Right atrium auricular region (tissue), 2 donors: Measurements from ENCODE around the gene SPOCK1. TPM values are rescaled to one million over a fixed set of nuclear protein-coding genes. Genes with fewer than 3 reads are reported as not detected.

ENCODE experiments used
- DNase-seq: peaks from one replicate; pipeline ENCODE4 v3.0.0-alpha.2; 2019; ENCODE audit warnings: low spot score
- H3K27ac ChIP-seq, 2 donors: fragments of 200-600 bp; sonication (generic); 1 replicate in 1 of 2; 2 replicates in 1 of 2; pipeline ENCODE4 v1.5.1; 2016 to 2019
- H3K27me3 ChIP-seq, 2 donors: fragments of 200-600 bp; sonication (generic); one replicate each; pipeline versions ENCODE4 v1.5.1 to v1.6.0; 2017 to 2019
- H3K36me3 ChIP-seq: fragments of 200-600 bp; sonication (generic); one replicate; pipeline ENCODE4 v1.5.1; 2016
- H3K4me1 ChIP-seq, 2 donors: fragments of 200-600 bp; sonication (generic); one replicate each; pipeline versions ENCODE4 v1.5.1 to v1.6.0; 2017 to 2019
- H3K4me3 ChIP-seq, 2 donors: fragments of 200-600 bp; sonication (generic); 1 replicate in 1 of 2; 2 replicates in 1 of 2; pipeline ENCODE4 v1.5.1; 2017 to 2019; ENCODE audit warnings: mild to moderate bottlenecking in 1 of 2, moderate library complexity in 1 of 2
- H3K9me3 ChIP-seq, 2 donors: fragments of 200-600 bp; sonication (generic); one replicate each; pipeline ENCODE4 v1.5.1; 2019
- CTCF ChIP-seq, 2 donors: fragments of 200-600 bp; sonication (generic); IDR thresholded peaks; one replicate each; pipeline ENCODE4 v1.5.1; 2019; ENCODE audit warnings: antibody characterized with exemption in 2 of 2
- total RNA-seq, 2 donors: library from RNA; depleted of rRNA; stranded (reverse); fragments of >200 nt; gene quantifications; one replicate each; pipeline ENCODE4 v1.1.0, GENCODE V29; 2016

Gene SPOCK1
- total RNA-seq, 2 donors from 2014 or later: 59.8 to 84.5 TPM

DNA sequence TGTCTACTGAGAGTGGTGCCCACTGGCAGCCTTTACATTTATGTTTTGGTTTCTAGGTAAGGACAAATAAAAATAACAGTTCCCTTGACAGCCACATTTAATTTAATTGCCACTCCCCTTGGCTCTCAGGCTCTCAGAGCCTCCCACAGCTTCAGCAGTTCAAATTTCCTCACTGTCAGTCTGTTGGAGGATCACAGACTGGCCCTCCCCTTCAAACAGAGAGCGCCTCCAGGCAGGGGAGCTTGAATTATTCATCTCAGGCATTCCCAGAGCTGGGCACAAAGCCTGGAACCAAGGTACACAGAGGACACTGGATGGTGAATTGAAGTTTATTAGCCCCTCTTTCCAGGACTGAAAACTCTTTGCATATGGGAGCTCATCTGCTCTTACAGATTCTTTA is 407.7 kb downstream of the SPOCK1 start:
- Histone ChIP-seq H3K4me1 (no peaks in the 10 kb centered on the region), H3K27me3 (no peaks in the 10 kb centered on the region), H3K27ac (no peak overlapping the region), H3K4me3 (no peak overlapping the region), H3K36me3 (no peaks in the 10 kb centered on the region), H3K9me3 (no peaks in the 10 kb centered on the region)
- TF ChIP-seq CTCF (IDR thresholded peaks at IDR 0.05): no peak
- DNase-seq: no peak

DNA sequence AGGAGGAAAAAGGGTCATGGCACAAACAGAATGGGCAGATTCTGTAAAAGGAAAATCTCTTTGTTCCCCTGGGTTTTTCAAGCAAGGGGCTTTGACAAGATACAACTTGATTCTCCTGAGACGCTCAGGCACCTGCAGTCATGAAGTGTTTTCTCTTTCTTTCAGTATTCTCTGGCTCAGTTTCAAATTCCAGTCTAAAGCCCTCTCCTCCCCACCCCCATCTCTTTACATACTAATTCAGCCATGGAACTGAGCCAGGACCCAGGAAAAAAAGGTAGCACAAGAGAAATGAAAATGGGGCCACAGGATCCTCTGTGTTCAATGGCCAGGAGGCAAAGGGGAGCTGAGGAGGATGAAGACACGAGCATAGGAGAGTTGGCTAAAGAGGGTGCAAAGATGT is 408.4 kb downstream of the SPOCK1 start:
- no peaks in the 10 kb centered on the region for H3K4me1 ChIP-seq
- no peak for DNase-seq
- no peaks in the 10 kb centered on the region for H3K27me3 ChIP-seq
- H3K9me3 ChIP-seq: no peaks in the 10 kb centered on the region
- no peak for TF ChIP-seq CTCF (IDR thresholded peaks at IDR 0.05)
- H3K27ac ChIP-seq: no peak overlapping the region
- H3K4me3 ChIP-seq: no peak overlapping the region
- no peaks in the 10 kb centered on the region for H3K36me3 ChIP-seq

DNA sequence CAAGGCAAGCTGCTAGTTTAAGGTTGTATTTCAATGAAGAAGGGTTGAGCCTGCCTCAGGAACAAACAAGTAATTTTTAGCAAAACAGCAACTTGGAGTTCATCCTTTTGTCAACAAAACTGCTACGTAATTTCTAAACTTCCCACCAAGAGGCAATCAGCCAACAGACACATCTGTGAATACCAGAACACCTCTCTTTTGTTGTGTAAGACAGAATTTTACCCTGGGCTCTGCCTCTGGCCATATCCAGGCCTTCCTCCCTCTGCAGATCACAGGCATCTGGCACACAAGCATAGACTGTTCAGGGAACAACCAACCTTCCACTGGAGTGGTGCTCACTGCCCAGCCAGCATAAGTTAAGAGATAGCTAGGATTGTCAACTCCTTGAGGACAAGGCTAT is 409.0 kb downstream of the SPOCK1 start:
- no peak overlapping the region for H3K4me3 ChIP-seq
- no peak for TF ChIP-seq CTCF (IDR thresholded peaks at IDR 0.05)

GRCh38 chr5:137088175-137088574 is 411.0 kb downstream of the SPOCK1 start:
- no peaks in the 10 kb centered on the region for H3K4me1 ChIP-seq
- no peak overlapping the region for H3K27ac ChIP-seq
- H3K27me3 ChIP-seq: no peaks in the 10 kb centered on the region
- H3K9me3 ChIP-seq: no peaks in the 10 kb centered on the region
- no peaks in the 10 kb centered on the region for H3K36me3 ChIP-seq
- DNase-seq: no peak
- no peak overlapping the region for H3K4me3 ChIP-seq
- no peak for TF ChIP-seq CTCF (IDR thresholded peaks at IDR 0.05)

More for the DNA sequence above, 409.0 kb downstream of the SPOCK1 start:
- H3K4me1 ChIP-seq: no peaks in the 10 kb centered on the region
- no peaks in the 10 kb centered on the region for H3K27me3 ChIP-seq
- no peaks in the 10 kb centered on the region for H3K36me3 ChIP-seq
- no peak overlapping the region for H3K27ac ChIP-seq
- no peaks in the 10 kb centered on the region for H3K9me3 ChIP-seq
- no peak for DNase-seq

DNA sequence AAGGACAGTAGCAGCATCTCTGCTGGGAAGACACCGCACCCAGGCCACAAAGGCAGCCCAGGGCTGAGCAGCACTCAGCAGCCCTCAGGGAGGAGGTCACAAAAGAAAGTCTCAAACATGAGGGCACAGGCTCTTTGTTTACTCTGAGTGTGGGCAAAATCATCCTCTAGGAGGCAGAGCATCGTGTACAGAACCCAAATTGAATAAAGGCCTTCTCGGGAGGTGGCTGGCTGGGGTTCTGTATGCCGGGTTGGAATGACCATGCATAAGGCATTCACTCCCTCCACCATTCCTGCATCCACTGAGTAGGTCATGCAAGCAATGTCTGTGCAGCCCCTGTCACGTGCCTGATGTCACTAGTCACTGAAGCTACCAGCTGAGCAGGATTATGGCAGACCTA is 412.8 kb downstream of the SPOCK1 start:
- TF ChIP-seq CTCF (IDR thresholded peaks at IDR 0.05): no peak
- Histone ChIP-seq H3K27ac (no peak overlapping the region), H3K27me3 (no peaks in the 10 kb centered on the region), H3K4me1 (no peaks in the 10 kb centered on the region), H3K4me3 (no peak overlapping the region), H3K9me3 (no peaks in the 10 kb centered on the region), H3K36me3 (no peaks in the 10 kb centered on the region)
- DNase-seq: no peak

GRCh38 chr5:137085206-137085605 is 413.9 kb downstream of the SPOCK1 start:
- no peaks in the 10 kb centered on the region for H3K9me3 ChIP-seq
- H3K27ac ChIP-seq: no peak overlapping the region
- no peaks in the 10 kb centered on the region for H3K27me3 ChIP-seq
- no peak for DNase-seq
- H3K4me1 ChIP-seq: no peaks in the 10 kb centered on the region
- H3K36me3 ChIP-seq: no peaks in the 10 kb centered on the region
- no peak overlapping the region for H3K4me3 ChIP-seq
- no peak for TF ChIP-seq CTCF (IDR thresholded peaks at IDR 0.05)
